ENCODE data around the gene SLC45A1.
A peak's percentile ranks its signal among the peaks of the same experiment; 100 is the strongest.

GRCh38 chr1:8317647-8318381, at the start of gene SLC45A1:
- TF ChIP-seq CTCF (IDR thresholded peaks at IDR 0.05), result peak in 2 of 4 experiments; percentile 8 to 27
- TF ChIP-seq POLR2A (IDR thresholded peaks at IDR 0.05), result peak; percentile 47 to 84

Measured in uterus (tissue), 2 donors.